GM23248 (cell line): ENCODE data around the gene EEPD1. TPM values are rescaled to one million over a fixed set of nuclear protein-coding genes. Genes with fewer than 3 reads are reported as not detected.

Experiments
- DNase-seq: peaks from one replicate; pipeline ENCODE4 v3.0.0-alpha.2; 2015
- H2AFZ ChIP-seq: fragments of 200-600 bp; sonication (generic); 2 replicates; pipeline ENCODE4 v1.6.1; 2016; ENCODE audit warnings: antibody characterized with exemption
- H3F3A ChIP-seq: fragments of 200-600 bp; sonication (generic); 2 replicates; pipeline ENCODE4 v1.6.1; 2016; ENCODE audit warnings: mild to moderate bottlenecking, antibody characterized with exemption, mixed run types; ENCODE audit not compliant: insufficient read depth
- H3K27ac ChIP-seq: fragments of 200-600 bp; sonication (generic); 2 replicates; pipeline ENCODE4 v1.5.1; 2016; ENCODE audit warnings: mild to moderate bottlenecking
- H3K27me3 ChIP-seq: fragments of 200-600 bp; sonication (generic); replicated peaks from 2 replicates; pipeline ENCODE4 v1.6.1; 2016; ENCODE audit warnings: mild to moderate bottlenecking; ENCODE audit not compliant: insufficient read depth
- H3K36me3 ChIP-seq: fragments of 200-600 bp; sonication (generic); 2 replicates; pipeline ENCODE4 v1.6.1; 2016; ENCODE audit warnings: low read depth, mild to moderate bottlenecking
- H3K4me1 ChIP-seq: fragments of 200-600 bp; sonication (generic); 2 replicates; pipeline ENCODE4 v1.6.1; 2016; ENCODE audit warnings: mild to moderate bottlenecking; ENCODE audit not compliant: insufficient read depth
- H3K4me2 ChIP-seq: fragments of 200-600 bp; sonication (generic); one replicate; pipeline ENCODE4 v1.6.1; 2016; ENCODE audit warnings: mild to moderate bottlenecking; ENCODE audit not compliant: unreplicated experiment
- H3K4me3 ChIP-seq: fragments of 200-600 bp; sonication (generic); 2 replicates; pipeline ENCODE4 v1.5.1; 2016; ENCODE audit warnings: mild to moderate bottlenecking
- H3K79me2 ChIP-seq: fragments of 200-600 bp; sonication (generic); 2 replicates; pipeline ENCODE4 v1.6.1; 2016; ENCODE audit warnings: mild to moderate bottlenecking; ENCODE audit not compliant: insufficient read depth
- H3K9ac ChIP-seq: fragments of 200-600 bp; sonication (generic); 2 replicates; pipeline ENCODE4 v1.6.1; 2016; ENCODE audit warnings: mild to moderate bottlenecking
- H3K9me2 ChIP-seq: fragments of 200-600 bp; sonication (generic); 2 replicates; pipeline ENCODE4 v1.6.1; 2016; ENCODE audit warnings: mixed run types, mild to moderate bottlenecking, moderate library complexity; ENCODE audit not compliant: insufficient read depth
- H3K9me3 ChIP-seq: fragments of 200-600 bp; sonication (generic); one replicate; pipeline ENCODE4 v1.6.1; 2017; ENCODE audit warnings: low read depth
- H4K20me1 ChIP-seq: fragments of 200-600 bp; sonication (generic); 2 replicates; pipeline ENCODE4 v1.6.0; 2016; ENCODE audit not compliant: insufficient read depth
- EZH2 ChIP-seq: fragments of 200-600 bp; sonication (generic); IDR thresholded peaks from 2 replicates; pipeline ENCODE4 v1.6.1; 2018; ENCODE audit warnings: antibody characterized with exemption, mild to moderate bottlenecking; ENCODE audit not compliant: insufficient read depth, poor library complexity, severe bottlenecking
- EZH2phosphoT487 ChIP-seq: fragments of 200-600 bp; sonication (generic); IDR thresholded peaks from 2 replicates; pipeline ENCODE4 v1.6.1; 2018; ENCODE audit warnings: antibody characterized with exemption, moderate library complexity, mild to moderate bottlenecking, low read depth; ENCODE audit not compliant: insufficient read depth
- WGBS, 2 experiments: methylation state at CpG; one replicate each; pipeline ENCODE4 v1.1.6; 2015 to 2017; ENCODE audit warnings: low lambda C conversion rate in 2 of 2, low coverage in 1 of 2; ENCODE audit errors: missing lambda C conversion rate in 2 of 2; 5-methylcytosine and 5-hydroxymethylcytosine counted together
- in situ Hi-C: fragments of 300-500 bp; cut with MboI; formaldehyde crosslinking; loops from 2 replicates; pipeline ENCODE4 v1.15.0; 2020
- polyA plus RNA-seq: library from polyadenylated mRNA; unstranded; fragments of >200 nt; fragmentation: Nextera tagmentation; extraction: Ambion mirVana; gene quantifications from 2 replicates; pipeline ENCODE4 v1.2.1, GENCODE V29; 2016
- total RNA-seq: library from RNA; depleted of rRNA; stranded (reverse); fragments of >200 nt; shearing (Covaris generic); gene quantifications from 2 replicates; pipeline ENCODE4 v1.2.3, GENCODE V29; 2014

The EEPD1 gene
- total and polyA plus RNA-seq, 2 experiments from 2014 or later, result 1.6 to 5.2 TPM

DNA sequence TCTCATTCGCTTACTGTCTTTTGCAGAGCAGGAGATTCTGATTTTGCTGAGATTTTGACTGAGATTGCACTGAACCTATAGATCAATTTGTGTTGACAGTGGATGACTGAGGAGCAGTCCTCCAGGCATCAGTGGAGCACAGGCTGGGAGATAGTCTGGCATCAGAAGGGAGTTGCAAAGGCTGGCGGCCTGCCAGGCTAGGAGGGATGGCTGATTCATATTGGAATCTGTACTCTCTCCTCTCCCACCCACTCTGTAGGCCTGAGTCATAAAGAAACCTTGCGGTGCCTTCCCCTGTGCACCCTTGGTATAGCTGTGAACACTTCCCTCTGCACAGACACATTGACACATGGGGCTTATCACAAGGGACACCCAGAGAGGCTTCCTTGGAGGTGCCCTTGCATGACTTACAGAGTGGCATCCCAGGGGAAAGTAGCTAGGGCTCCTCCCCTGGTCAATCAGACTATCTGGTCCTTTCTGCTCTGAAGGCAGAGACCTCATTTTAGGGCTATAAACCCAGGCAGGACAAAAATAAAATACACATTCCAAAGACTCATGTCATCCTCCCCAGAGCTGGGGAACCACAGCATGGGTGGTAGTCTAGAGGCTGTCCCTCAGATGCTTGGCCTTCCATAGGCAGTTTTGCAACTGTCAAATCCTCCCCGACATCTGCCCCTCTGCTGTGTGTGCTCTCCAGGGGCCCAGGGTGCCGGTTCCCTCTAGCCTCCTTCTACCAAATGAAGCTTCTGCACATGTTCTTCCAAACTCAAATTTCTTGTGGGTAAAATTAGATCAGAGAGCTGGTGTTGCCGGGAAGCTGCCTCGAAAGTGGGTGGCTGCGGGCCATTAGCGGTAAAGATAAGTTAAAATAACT, 37.4 kb upstream of the EEPD1 start:
- H3K79me2 ChIP-seq, result no peaks in the 10 kb centered on the region
- no peaks in the 10 kb centered on the region for H3K27me3 ChIP-seq
- H3K4me3 ChIP-seq, result peak overlapping the region; percentile 49
- peak overlapping the region; percentile 68 for H3K9ac ChIP-seq
- peak overlapping the region; percentile 92 for H3K27ac ChIP-seq
- in situ Hi-C loops, result no loop called here
- peak overlapping the region; percentile 79 for H3K4me2 ChIP-seq
- H3K9me3 ChIP-seq, result no peaks in the 10 kb centered on the region
- H3K9me2 ChIP-seq, result no peaks in the 10 kb centered on the region
- peaks cover 49% of the 10 kb centered on the region for H3F3A ChIP-seq
- TF ChIP-seq EZH2, result no peak
- TF ChIP-seq EZH2phosphoT487, result no peak
- no peaks in the 10 kb centered on the region for H3K36me3 ChIP-seq
- H3K4me1 ChIP-seq, result peaks cover 47% of the 10 kb centered on the region
- peak overlapping the region; percentile 36 for H2AFZ ChIP-seq
- no peaks in the 10 kb centered on the region for H4K20me1 ChIP-seq
- WGBS, 2 experiments, result 9 to 11% methylated on average over 9 of the region's 9 CpGs
- peak; percentile 99 for DNase-seq

DNA sequence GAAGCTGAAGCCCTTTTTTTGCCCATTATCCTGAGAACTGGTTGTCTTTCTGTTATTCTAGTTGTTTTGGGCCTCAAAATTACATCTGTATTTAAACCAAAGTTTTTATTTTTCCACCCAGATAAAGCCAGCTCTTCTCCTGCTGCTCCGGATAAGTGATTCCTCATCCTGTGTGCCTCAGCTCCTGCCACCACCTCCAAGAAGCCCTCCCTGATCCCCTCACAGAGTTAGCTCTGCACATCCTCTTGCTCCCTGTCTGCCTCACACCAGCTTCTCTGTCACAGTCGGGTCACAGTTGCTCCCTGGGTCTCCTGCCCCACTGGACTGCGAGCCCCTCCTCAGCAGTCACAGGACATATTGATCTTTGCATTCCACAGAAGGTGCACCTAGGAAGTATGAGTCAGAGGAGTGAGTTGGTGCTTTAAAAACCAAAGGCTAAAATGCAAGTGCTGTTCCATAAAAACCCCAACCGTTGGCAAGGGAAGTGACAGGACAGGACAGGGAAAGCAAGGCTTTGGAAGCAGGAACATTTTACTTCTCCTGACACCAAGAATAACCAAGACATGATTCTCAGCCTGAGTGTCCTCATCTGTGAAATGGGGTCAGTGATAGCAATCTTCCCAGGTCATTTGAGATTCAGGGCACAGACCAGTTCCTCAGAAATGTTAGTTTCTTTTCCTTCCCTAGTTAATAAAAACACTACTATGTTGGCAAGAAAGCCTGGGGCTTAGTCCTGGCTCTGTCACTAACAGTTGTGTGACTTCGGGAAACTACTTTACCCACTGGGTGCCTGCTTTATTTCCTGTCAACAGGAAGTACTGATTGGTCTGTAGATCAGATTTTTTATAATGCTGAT, 36.5 kb upstream of the EEPD1 start:
- WGBS, 2 experiments, result 8% methylated on average over 5 of the region's 5 CpGs
- no peaks in the 10 kb centered on the region for H3K9me3 ChIP-seq
- peak overlapping the region; percentile 36 for H2AFZ ChIP-seq

DNA sequence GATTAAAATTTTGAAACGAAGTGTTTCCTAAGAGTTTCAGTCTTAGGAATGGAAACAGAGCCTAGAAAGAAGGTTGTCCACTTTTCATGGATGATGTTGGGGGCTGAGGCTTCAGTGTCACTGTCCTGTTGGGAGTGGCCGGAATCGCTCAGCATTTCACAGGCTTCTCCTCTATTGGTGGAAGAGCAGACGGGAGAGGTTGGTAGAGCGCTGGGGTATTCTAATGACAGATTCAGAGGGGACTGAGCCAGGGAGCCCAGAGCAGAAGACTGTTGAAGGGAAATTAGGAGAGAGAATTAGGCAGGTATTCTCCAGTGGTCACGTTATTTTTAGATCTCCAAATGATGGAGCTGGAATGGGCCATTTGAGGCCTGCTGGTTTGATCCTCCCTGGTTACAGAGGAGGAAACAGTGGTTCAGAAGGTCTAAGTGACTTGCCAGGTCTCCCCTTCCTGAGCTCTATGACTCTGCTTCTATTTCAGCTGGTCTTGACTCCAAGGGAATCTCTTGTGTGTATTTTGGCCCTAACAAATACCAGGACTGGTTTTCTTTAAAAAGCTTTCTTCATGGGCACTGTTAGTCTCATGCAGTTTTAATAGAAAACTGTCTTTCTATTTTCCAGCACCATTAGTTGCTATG, 35.7 kb upstream of the EEPD1 start:
- in situ Hi-C loops, result no loop called here
- Histone ChIP-seq H3K9me3 (no peaks in the 10 kb centered on the region), H3K27me3 (no peaks in the 10 kb centered on the region), H4K20me1 (no peaks in the 10 kb centered on the region), H3K4me3 (no peak overlapping the region), H3K27ac (peak overlapping the region; percentile 92), H3K9ac (peak overlapping the region; percentile 68; the same call in 1 of the 2 replicates), H3K9me2 (no peaks in the 10 kb centered on the region), H2AFZ (no peak overlapping the region), H3K36me3 (no peaks in the 10 kb centered on the region), H3K79me2 (no peaks in the 10 kb centered on the region), H3K4me2 (peak overlapping the region; percentile 79), H3K4me1 (peaks cover 47% of the 10 kb centered on the region), H3F3A (peaks cover 49% of the 10 kb centered on the region)
- 83 to 85% methylated on average over 6 of the region's 6 CpGs for WGBS, 2 experiments
- TF ChIP-seq EZH2phosphoT487 (no peak), EZH2 (no peak)
- DNase-seq, result peak; percentile 15

More for the DNA sequence above, 36.5 kb upstream of the EEPD1 start:
- H3K27me3 ChIP-seq, result no peaks in the 10 kb centered on the region
- H3K9ac ChIP-seq, result peak overlapping the region; percentile 68
- peak overlapping the region; percentile 49 for H3K4me3 ChIP-seq
- peak overlapping the region; percentile 92 for H3K27ac ChIP-seq
- H3K9me2 ChIP-seq, result no peaks in the 10 kb centered on the region
- in situ Hi-C loops, result no loop called here
- H3K36me3 ChIP-seq, result no peaks in the 10 kb centered on the region
- H3K79me2 ChIP-seq, result no peaks in the 10 kb centered on the region
- peaks cover 47% of the 10 kb centered on the region for H3K4me1 ChIP-seq
- H3F3A ChIP-seq, result peaks cover 49% of the 10 kb centered on the region
- TF ChIP-seq EZH2 (no peak), EZH2phosphoT487 (no peak)
- H3K4me2 ChIP-seq, result peak overlapping the region; percentile 79
- peak; percentile 54 for DNase-seq
- no peaks in the 10 kb centered on the region for H4K20me1 ChIP-seq

DNA sequence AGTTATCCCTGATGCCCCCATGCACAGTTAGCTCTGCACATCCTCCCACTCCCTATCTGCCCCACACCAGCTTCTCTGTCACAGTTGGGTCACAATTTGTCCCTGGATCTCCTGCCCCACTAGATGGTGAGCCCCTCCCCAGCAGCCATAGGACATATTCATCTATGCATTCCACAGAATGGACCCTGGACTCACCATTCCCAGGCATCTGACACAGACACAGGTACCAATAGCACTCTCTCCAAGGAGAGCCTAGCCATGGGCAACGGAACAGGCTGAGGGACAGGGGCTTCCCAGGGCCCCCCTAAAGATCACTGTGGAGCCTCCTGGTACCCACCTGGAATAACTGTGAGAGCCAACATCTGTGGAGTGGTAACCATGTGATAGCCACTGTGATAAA, 34.7 kb upstream of the EEPD1 start:
- peaks cover 49% of the 10 kb centered on the region for H3F3A ChIP-seq
- H3K79me2 ChIP-seq, result no peaks in the 10 kb centered on the region
- in situ Hi-C loops, result no loop called here
- no peak overlapping the region for H3K4me2 ChIP-seq
- TF ChIP-seq EZH2 (no peak), EZH2phosphoT487 (no peak)
- H3K4me1 ChIP-seq, result peaks cover 47% of the 10 kb centered on the region
- 100% methylated on average over 1 of the region's 1 CpG for WGBS, 2 experiments
- H4K20me1 ChIP-seq, result no peaks in the 10 kb centered on the region
- no peaks in the 10 kb centered on the region for H3K9me3 ChIP-seq
- H3K27me3 ChIP-seq, result no peaks in the 10 kb centered on the region
- H3K9me2 ChIP-seq, result no peaks in the 10 kb centered on the region
- no peak overlapping the region for H2AFZ ChIP-seq
- H3K9ac ChIP-seq, result no peak overlapping the region
- H3K4me3 ChIP-seq, result no peak overlapping the region
- no peak for DNase-seq
- H3K36me3 ChIP-seq, result no peaks in the 10 kb centered on the region
- H3K27ac ChIP-seq, result 0 out of 2 replicates have a peak overlapping the region, but pooled peaks have one; percentile 76
